ENCODE results near the gene MEX3A.
"Not testable (repeated sequence)": the region's sequence is repeated elsewhere in the genome, so short reads cannot be mapped to it uniquely, and the experiment has no call there.

DNA sequence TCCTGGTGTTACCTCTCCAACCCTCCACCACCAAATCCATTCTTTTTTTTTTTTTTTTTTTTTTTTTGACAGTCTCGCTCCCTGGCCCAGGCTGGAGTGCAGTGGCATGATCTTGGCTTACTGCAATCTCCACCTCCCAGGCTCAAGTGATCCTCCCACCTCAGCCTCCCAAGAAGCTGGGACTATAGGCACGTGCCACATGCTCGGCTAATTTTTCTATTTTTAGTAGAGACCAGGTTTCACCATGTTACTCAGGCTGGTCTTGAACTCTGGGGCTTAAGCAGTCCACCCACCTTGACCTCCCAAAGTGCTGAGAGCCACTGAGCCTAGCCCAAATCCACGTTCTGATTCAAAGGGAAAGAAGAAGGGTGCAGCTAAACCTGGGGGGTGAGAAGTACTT, 38.7 kb upstream of the MEX3A start:
- TF ChIP-seq, protein P1, sequence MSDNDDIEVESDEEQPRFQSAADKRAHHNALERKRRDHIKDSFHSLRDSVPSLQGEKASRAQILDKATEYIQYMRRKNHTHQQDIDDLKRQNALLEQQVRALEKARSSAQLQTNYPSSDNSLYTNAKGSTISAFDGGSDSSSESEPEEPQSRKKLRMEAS (CRISPR knock-in tag; IDR thresholded peaks at IDR 0.05) = not testable (repeated sequence)
- TF ChIP-seq, protein P2, sequence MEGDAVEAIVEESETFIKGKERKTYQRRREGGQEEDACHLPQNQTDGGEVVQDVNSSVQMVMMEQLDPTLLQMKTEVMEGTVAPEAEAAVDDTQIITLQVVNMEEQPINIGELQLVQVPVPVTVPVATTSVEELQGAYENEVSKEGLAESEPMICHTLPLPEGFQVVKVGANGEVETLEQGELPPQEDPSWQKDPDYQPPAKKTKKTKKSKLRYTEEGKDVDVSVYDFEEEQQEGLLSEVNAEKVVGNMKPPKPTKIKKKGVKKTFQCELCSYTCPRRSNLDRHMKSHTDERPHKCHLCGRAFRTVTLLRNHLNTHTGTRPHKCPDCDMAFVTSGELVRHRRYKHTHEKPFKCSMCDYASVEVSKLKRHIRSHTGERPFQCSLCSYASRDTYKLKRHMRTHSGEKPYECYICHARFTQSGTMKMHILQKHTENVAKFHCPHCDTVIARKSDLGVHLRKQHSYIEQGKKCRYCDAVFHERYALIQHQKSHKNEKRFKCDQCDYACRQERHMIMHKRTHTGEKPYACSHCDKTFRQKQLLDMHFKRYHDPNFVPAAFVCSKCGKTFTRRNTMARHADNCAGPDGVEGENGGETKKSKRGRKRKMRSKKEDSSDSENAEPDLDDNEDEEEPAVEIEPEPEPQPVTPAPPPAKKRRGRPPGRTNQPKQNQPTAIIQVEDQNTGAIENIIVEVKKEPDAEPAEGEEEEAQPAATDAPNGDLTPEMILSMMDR (IDR thresholded peaks at IDR 0.05) = not testable (repeated sequence)
- not testable (repeated sequence) for TF ChIP-seq FOXK1 (CRISPR knock-in tag; IDR thresholded peaks at IDR 0.05)

Measured in WTC11 (cell line).